ENCODE results near the gene MTHFD2. TPM values are rescaled to one million over a fixed set of nuclear protein-coding genes. Genes with fewer than 3 reads are reported as not detected.

The MTHFD2 gene
- polyA plus RNA-seq (ENCODE audit: insufficient read length in 3 of 3): 10 to 100 TPM; 23.2 to 34.9 (median 30.4) TPM
- long read RNA-seq, donor 1, full-length matches to known transcripts: 6 of 6 reads
- long read RNA-seq, donor 1, partial matches to known transcripts: 0 of 6 reads
- long read RNA-seq, donor 1, other reads (novel, unspliced or antisense): 0 of 6 reads
- long read RNA-seq, donor 2, full-length matches to known transcripts: 8 of 8 reads
- long read RNA-seq, donor 2, partial matches to known transcripts: 0 of 8 reads
- long read RNA-seq, donor 2, other reads (novel, unspliced or antisense): 0 of 8 reads
- long read RNA-seq, donor 3, full-length matches to known transcripts: 11 of 18 reads
- long read RNA-seq, donor 3, partial matches to known transcripts: 7 of 18 reads
- long read RNA-seq, donor 3, other reads (novel, unspliced or antisense): 0 of 18 reads
- long read RNA-seq, donor 4, full-length matches to known transcripts: 9 of 14 reads
- long read RNA-seq, donor 4, partial matches to known transcripts: 5 of 14 reads
- long read RNA-seq, donor 4, other reads (novel, unspliced or antisense): 0 of 14 reads
- long read RNA-seq, donor 5: 0 reads
- long read RNA-seq, donor 6, full-length matches to known transcripts: 2 of 8 reads
- long read RNA-seq, donor 6, partial matches to known transcripts: 6 of 8 reads
- long read RNA-seq, donor 6, other reads (novel, unspliced or antisense): 0 of 8 reads
- long read RNA-seq, donor 7, full-length matches to known transcripts: 10 of 10 reads
- long read RNA-seq, donor 7, partial matches to known transcripts: 0 of 10 reads
- long read RNA-seq, donor 7, other reads (novel, unspliced or antisense): 0 of 10 reads
- long read RNA-seq, donor 8, full-length matches to known transcripts: 10 of 10 reads
- long read RNA-seq, donor 8, partial matches to known transcripts: 0 of 10 reads
- long read RNA-seq, donor 8, other reads (novel, unspliced or antisense): 0 of 10 reads
- long read RNA-seq, donor 9, full-length matches to known transcripts: 7 of 7 reads
- long read RNA-seq, donor 9, partial matches to known transcripts: 0 of 7 reads
- long read RNA-seq, donor 9, other reads (novel, unspliced or antisense): 0 of 7 reads
- long read RNA-seq, donor 10, full-length matches to known transcripts: 8 of 18 reads
- long read RNA-seq, donor 10, partial matches to known transcripts: 10 of 18 reads
- long read RNA-seq, donor 10, other reads (novel, unspliced or antisense): 0 of 18 reads
- long read RNA-seq, donor 11, full-length matches to known transcripts: 5 of 5 reads
- long read RNA-seq, donor 11, partial matches to known transcripts: 0 of 5 reads
- long read RNA-seq, donor 11, other reads (novel, unspliced or antisense): 0 of 5 reads
- long read RNA-seq, donor 12, full-length matches to known transcripts: 1 of 1 reads
- long read RNA-seq, donor 12, partial matches to known transcripts: 0 of 1 reads
- long read RNA-seq, donor 12, other reads (novel, unspliced or antisense): 0 of 1 reads
- long read RNA-seq, donor 13, full-length matches to known transcripts: 16 of 25 reads
- long read RNA-seq, donor 13, partial matches to known transcripts: 9 of 25 reads
- long read RNA-seq, donor 13, other reads (novel, unspliced or antisense): 0 of 25 reads
- long read RNA-seq, donor 14, full-length matches to known transcripts: 7 of 7 reads
- long read RNA-seq, donor 14, partial matches to known transcripts: 0 of 7 reads
- long read RNA-seq, donor 14, other reads (novel, unspliced or antisense): 0 of 7 reads
- long read RNA-seq, donor 15, full-length matches to known transcripts: 3 of 3 reads
- long read RNA-seq, donor 15, partial matches to known transcripts: 0 of 3 reads
- long read RNA-seq, donor 15, other reads (novel, unspliced or antisense): 0 of 3 reads
- long read RNA-seq, donor 16, full-length matches to known transcripts: 17 of 244 reads
- long read RNA-seq, donor 16, partial matches to known transcripts: 202 of 244 reads
- long read RNA-seq, donor 16, other reads (novel, unspliced or antisense): 25 of 244 reads

DNA sequence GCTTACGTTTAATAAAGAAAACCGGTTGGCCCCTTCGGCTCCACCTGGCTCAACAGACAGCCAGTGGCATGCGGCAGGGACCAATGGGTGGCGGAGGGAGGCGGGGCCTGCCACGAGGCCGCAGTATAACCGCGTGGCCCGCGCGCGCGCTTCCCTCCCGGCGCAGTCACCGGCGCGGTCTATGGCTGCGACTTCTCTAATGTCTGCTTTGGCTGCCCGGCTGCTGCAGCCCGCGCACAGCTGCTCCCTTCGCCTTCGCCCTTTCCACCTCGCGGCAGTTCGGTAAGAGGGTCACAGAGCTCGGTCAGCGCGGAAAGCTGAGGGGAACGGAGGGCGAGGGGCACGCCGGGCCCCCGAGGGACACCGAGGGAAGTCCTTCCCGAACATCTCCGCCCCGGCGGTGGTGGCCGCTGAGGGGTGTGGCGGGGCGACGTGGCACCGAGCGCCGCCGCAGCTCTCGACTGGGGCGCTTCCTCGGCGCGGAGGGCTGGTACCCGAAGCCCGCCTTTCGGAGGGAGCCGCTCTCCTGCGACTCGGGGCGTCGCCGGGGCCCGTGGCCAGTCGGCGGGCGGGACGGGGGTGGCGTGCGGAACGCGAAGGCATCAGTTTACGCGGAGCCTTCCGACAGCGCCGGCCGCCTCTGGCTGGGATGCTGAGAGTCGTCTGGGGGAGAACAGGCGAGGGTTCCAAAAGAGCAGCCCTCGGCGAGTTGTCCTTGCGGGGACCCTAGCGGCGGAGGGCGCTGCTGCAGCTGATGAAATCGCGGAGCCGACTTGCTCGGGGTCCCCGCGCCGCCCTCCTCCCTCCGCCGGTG lies at the start of gene MTHFD2:
Gene MTHFD2 (plus strand): TSS at position 155 of the 814 bp plus-strand sequence. CDS start 27 bp downstream, at position 182.
- peak; percentile 63 to 88 (median 83) for DNase-seq (ENCODE audit: extremely low read depth in 1 of 11, low read depth in 9 of 11, low spot score in 4 of 11)

DNA sequence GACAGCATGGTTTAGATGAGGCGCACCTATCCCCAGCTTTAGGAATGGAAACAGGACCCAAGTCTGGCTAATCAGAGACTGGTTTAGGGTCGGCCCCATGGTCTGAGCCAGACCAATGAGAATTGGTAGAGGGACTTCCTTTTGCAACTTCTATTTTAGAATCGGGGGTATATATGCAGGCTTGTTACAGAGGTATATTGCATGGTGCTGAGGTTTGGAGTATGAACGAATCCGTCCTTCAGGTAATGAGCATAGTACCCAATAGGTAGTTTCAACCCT lies 49.2 kb upstream of the MTHFD2 start:
- DNase-seq (ENCODE audit: extremely low read depth in 1 of 11, low read depth in 9 of 11, low spot score in 4 of 11): no peak

DNA sequence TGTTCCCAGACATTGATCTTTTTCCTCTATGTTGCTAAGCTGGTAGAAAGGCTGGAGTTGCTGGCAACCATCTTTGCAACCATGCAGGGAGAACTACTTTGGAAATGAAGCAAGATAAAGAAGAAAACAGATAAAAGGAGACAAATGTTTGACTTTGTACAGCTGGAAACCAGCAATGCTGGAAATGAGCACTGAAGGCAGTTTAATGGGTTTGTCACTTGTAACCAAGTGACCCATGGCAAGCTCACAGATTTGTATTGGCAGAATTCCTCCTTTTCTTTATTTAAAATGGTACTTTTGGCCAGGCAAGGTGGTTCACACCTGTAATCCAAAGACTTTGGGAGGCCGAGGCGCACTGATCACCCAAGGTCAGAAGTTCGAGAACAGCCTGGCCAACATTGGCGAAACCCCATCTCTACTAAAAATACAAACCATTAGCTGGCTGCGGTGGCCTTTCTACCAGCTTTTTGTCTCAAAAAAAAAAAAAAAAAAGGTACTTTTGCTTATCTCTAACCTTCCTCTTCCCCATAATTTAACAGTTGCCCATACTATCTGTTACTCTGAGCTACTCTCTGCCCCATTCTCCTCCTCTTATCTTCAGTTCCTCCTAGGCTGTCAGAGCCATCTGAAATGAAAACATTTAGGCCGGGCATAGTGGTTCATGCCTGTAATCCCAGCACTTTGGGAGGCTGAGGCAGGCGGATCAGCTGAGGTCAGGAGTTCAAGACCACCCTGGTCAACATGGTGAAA lies 48.7 kb upstream of the MTHFD2 start:
- no peak for DNase-seq (ENCODE audit: extremely low read depth in 1 of 11, low read depth in 9 of 11, low spot score in 4 of 11)

DNA sequence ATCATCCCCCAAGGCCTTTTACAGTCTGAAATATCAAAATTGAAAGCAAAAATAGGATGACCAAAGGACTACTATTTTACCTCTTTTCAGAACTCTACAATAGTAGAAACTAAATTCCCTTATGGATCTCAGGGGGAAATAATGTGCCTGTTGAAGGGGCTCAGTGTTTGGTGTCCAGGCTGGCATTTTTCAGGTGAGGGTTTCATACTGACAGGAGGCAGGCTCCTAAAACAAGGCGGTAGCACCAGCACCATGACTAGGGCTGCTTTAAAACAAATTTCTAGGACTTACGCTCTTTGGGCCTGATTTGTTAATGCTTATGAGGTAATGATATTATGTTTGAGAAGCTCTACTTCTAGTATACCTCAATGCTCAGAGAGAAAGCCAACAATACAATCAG lies 45.5 kb upstream of the MTHFD2 start:
- DNase-seq (ENCODE audit: extremely low read depth in 1 of 11, low read depth in 9 of 11, low spot score in 4 of 11): no peak

DNA sequence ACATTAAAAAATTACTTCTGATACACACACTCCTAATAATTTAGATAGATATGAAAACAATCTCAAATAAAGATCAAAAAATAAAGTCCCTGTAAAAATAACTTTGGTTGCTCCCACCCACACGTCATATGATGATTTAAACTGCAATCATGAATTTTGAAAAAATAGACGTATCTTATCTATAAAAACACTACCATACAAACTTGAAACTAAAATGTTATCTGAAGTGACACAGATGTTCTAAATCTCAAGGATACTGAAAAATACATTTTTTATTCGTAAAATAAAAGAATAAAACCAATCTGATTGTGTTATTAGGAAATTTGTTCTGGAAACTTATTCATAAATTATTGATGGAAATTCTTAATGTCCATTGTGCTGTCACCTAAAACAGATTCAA lies 42.6 kb upstream of the MTHFD2 start:
- DNase-seq (ENCODE audit: extremely low read depth in 1 of 11, low read depth in 9 of 11, low spot score in 4 of 11): no peak

DNA sequence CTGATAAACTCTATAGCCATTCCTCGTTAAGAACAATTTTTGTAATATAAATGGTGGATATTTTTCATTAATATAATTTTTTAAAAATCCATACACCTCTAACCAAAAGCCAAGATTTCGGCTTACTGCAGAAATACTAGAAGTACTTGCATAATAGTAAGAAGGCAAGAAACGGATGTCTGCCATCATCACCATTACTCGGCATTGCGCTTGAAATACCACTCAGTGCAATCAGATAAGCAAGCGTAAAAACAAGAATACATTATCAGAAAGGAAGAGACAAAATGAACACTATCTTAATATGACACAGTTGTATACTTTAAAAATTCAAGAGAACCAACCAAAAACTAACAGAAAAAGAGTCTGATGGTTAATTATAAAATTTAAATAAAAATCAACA lies 35.5 kb upstream of the MTHFD2 start:
- DNase-seq (ENCODE audit: extremely low read depth in 1 of 11, low read depth in 9 of 11, low spot score in 4 of 11): no peak

DNA sequence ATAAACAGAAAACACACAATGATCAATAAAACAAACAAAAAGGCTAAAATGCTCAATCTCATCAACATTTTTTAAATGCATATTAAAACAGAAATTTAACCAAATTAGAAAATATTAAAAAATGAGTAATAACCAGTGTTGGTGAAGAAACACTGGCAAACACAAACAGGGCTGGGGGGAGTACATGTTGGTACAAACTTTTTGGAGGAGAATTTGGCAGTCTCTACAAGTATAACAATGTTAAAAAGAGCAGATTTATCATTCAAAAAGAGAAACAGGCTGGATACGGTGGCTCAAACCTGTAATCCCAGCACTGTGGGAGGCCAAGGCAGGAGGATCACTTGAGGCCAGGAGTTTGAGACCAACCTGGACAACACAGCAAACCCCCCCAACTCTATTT lies 33.7 kb upstream of the MTHFD2 start:
- no peak for DNase-seq (ENCODE audit: extremely low read depth in 1 of 11, low read depth in 9 of 11, low spot score in 4 of 11)

DNA sequence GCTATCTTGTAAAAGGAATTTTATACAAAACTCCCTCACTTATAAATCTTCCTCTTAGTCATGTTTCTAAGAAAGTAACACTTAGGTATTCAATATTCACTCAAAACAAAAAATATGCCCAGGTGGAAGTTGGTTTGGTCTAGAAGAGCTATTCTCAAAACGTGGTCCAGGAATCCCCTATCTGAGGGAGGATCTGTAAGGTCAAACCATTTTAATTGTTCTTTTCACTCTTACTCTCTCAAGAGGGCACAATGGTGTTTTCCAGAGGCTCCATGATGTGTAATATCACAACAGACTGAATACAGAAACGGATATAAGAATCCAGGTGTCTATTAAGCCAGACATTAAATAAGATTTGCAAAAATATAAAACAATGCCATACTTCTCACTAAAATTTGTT lies 29.7 kb upstream of the MTHFD2 start:
- no peak for DNase-seq (ENCODE audit: extremely low read depth in 1 of 11, low read depth in 9 of 11, low spot score in 4 of 11)

DNA sequence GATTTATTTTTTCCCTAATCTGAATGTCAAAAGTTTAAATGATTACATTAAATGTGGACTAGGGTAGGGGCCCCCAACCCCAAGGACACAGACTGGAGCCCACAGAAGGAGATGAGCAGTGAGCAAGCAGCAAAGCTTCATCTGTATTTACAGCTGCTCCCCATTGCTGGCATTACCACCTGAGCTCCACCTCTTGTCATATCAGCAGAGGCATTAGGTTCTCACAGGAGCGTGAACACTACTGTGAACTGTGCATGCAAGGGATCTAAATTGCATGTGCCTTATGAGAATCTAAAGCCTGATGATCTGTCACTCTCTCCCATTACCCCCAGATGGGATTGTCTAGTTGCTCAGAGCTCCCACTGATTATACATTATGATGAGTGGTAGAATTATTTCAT lies 23.5 kb upstream of the MTHFD2 start:
- DNase-seq (ENCODE audit: extremely low read depth in 1 of 11, low read depth in 9 of 11, low spot score in 4 of 11): no peak

DNA sequence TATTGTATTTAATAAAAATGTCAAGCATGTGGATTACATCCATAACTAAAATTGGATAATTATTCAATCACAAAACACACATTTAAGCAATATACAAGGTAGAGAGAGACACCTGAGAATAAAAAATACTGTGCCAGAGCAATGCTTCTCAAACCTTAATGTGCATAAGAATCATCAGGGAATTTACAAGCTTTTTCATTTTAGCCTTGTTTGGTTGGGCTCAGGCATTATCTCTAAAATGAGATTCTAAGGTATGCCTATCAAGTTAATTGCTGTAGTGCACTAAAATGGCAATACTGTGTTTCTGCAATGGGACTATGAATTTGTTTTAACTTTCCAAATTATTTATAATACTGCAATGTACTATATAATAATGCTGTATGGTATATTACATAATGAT lies 20.7 kb upstream of the MTHFD2 start:
- no peak for DNase-seq (ENCODE audit: extremely low read depth in 1 of 11, low read depth in 9 of 11, low spot score in 4 of 11)

DNA sequence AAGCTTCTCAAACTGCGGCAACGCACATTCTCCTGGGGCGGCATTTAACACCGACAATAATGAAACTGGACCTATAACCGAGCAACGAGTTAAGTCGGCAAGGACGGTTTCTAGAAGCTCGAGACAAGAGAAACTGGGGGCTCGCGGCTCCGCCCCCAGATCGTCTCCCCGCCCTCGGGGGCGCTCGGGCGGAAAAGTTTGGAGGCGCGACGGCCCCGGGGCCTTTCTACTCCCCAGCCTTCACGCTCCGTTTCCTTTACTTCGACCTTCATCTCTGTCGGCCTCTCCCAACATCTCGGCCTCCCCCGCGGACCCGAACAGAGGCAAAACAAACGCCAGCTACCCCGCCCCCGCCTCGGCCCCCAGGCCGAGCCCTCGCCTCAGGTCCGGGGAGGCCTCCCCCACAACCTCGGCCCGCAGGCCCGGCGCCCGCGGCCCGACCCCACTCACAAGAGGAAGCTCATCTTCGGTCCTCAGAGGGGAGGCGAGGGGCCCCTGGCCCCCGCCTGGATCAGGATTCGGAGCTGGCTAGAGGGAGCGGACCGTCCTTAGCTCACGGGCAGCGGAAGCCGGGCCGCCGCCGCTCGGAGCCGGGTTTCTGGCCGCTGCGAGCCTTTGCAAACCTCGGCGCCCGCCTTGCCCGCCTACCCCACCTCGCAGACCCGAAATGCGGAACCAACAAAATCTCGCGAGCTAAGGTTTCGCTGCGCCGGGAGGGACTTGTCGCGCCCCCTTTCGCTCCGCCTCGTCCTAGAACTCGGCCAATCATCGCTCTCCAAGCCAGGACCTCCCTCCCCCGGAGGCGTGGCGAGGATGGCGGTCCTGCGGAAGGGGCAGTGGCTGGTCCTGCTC lies 20.0 kb upstream of the MTHFD2 start, which contains the start of gene MOB1A:
Gene MOB1A (minus strand): TSS at position 669 of the 852 bp plus-strand sequence. CDS start 205 bp downstream, at position 464.
- peak; percentile 95 to 99 (median 98) for DNase-seq (ENCODE audit: extremely low read depth in 1 of 11, low read depth in 9 of 11, low spot score in 4 of 11)

DNA sequence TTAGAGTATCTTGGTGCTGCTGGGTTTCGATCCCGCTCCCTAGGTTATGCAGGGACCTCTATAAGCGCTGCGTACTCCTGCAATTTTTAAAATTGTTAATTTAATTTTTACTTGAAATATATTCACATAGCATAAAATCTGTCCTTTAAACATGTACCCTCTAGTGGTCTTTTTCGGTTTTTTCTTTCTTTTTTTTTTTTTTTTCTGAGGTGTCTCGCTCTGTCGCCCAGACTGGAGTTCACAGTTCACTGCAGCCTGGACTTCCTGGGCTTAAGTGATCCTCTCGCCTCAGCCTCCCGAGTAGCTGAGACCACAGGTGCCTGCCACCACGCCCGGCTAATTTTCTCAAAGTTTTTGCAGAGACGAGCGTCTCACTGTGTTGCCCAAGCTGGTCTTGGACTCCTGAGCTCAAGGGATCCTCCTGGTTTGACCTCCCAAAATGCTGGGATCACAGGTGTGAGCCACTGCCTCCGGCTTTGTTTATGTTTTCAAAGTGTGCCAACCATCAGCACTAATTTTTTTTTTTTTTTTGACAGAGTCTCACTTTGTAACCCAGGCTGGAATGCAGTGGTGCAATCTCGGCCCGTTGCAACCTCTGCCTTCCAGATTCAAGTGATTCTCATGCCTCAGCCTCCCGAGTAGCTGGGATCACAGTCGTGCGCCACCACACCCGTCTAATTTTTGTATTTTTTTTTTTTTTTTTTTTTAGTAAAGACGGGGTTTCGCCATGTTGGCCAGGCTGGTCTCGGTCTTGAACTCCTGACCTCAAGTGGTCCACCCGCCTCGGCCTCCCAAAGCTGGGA lies 19.2 kb upstream of the MTHFD2 start:
- DNase-seq (ENCODE audit: extremely low read depth in 1 of 11, low read depth in 9 of 11, low spot score in 4 of 11): no peak

DNA sequence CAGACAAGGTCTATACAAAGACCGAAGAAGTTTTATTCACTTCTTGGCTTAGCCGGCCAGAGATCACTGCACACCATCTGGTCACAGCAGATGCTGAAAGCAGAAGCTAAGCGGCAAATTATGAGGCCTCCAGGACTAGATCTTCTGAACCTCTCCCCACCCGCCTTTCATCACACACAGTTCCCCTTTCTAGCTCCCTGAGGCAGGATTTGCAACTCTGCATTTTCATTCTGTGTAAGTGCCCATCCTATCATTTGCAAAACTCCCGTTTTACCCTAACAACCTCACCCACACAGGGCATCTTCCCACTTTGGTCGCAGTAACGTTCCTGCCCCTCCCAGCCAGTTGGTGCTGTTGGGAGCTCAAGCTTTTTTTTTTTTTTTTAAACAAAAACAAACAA lies 16.7 kb upstream of the MTHFD2 start:
- DNase-seq (ENCODE audit: extremely low read depth in 1 of 11, low read depth in 9 of 11, low spot score in 4 of 11): no peak

DNA sequence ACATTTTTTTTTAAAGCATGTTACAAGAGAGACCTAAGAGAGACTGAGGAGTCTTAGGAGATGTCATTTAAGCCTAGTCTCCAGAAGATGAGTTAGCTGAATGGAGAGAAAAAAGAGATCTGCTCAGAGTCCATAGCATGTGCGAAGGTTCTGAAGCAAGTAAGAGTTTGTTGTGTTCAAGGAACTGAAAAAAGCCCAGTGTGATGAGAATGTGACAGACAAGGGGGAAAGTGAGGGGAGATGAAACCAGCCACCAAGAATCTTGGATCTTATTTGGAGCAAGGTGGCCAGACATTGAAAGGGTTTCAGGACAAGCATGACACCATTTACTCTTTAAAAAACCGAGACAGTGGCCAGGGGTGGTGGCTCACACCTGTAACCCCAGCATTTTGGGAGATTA lies 14.5 kb upstream of the MTHFD2 start:
- no peak for DNase-seq (ENCODE audit: extremely low read depth in 1 of 11, low read depth in 9 of 11, low spot score in 4 of 11)

DNA sequence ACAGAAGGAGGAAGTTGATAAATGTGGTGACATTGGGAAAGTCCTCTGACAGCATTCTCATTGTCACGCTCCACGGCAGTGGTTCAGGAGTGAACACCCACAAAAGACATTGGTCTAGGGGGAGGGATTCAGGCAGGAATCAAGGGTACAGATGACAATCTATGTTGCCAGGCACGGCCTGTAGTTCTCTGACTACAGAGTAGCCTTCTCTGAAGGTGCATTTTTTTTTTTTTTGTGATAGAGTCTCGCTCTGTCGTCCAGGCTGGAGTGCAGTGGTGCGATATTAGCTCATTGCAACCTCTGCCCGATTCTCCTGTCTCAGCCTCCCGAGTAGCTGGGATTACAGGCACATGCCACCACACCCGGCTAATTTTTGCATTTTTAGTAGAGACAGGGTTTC lies 12.4 kb upstream of the MTHFD2 start:
- no peak for DNase-seq (ENCODE audit: extremely low read depth in 1 of 11, low read depth in 9 of 11, low spot score in 4 of 11)
